ENCODE data around the gene TOR1AIP2. TPM values are rescaled to one million over a fixed set of nuclear protein-coding genes. Genes with fewer than 3 reads are reported as not detected.

TOR1AIP2 gene
- total and polyA plus RNA-seq, 2 of the 13 experiments (the other 11 are each of a cell fraction or from before 2014, with no cell fraction given): 35.2 to 65.8 TPM

DNA sequence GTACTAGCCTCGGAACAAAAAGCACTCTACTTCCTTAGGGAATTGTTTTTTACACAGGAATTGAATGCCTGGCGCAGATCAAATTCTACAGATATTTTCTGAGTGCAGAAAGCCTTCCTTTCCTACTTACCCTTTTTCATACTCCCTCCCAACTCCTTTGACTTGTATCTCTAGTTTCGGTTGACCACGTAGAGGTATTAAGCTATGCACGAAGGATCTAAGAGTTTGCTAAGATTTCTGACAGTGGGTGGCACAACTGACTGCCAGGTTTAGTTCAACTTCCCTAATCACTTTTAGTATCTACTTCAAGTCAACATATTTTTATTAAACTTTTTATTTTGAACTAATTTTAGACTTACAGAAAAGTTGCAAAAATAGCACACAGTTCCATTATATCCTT lies 5.0 kb downstream of the TOR1AIP2 start:
- Histone ChIP-seq H2AFZ (ENCODE audit: low read length) (no peak overlapping the region), H3K9me3 (ENCODE audit: low read length) (no peaks in the 10 kb centered on the region), H3K4me3 (replicated peaks in 1 of 3; ENCODE audit: insufficient read depth in 1 of 3, low read depth in 2 of 3, low read length in 3 of 3) (no peak overlapping the region), H3K79me2 (ENCODE audit: insufficient read depth, low read length) (peaks cover 88% of the 10 kb centered on the region), H4K20me1 (ENCODE audit: insufficient read depth, low read length) (peaks cover 83% of the 10 kb centered on the region), H3K36me3 (replicated peaks in 1 of 2; ENCODE audit: control insufficient read depth in 1 of 2, insufficient read depth in 2 of 2, low read length in 2 of 2) (peaks cover 3 to 32% of the 10 kb centered on the region in 2 experiments; a peak in 4 of 5 replicates), H3K4me1 (ENCODE audit: insufficient read depth, low read length) (peaks cover 59% of the 10 kb centered on the region), H3K4me2 (ENCODE audit: low read depth, low read length) (peak overlapping the region; percentile 67; the same call in 1 of the 2 replicates), H3K27me3 (ENCODE audit: control insufficient read depth in 1 of 2, insufficient read depth in 2 of 2, low read length in 2 of 2) (no peaks in the 10 kb centered on the region), H3K9ac (ENCODE audit: insufficient read depth, low read depth, low read length) (no peak overlapping the region), H3K27ac (ENCODE audit: extremely low read length, insufficient read depth, low read length) (no peak overlapping the region)
- no peak for TF ChIP-seq ZNF446 (CRISPR knock-in tag; IDR thresholded peaks at IDR 0.05)
- TF ChIP-seq, protein P1, sequence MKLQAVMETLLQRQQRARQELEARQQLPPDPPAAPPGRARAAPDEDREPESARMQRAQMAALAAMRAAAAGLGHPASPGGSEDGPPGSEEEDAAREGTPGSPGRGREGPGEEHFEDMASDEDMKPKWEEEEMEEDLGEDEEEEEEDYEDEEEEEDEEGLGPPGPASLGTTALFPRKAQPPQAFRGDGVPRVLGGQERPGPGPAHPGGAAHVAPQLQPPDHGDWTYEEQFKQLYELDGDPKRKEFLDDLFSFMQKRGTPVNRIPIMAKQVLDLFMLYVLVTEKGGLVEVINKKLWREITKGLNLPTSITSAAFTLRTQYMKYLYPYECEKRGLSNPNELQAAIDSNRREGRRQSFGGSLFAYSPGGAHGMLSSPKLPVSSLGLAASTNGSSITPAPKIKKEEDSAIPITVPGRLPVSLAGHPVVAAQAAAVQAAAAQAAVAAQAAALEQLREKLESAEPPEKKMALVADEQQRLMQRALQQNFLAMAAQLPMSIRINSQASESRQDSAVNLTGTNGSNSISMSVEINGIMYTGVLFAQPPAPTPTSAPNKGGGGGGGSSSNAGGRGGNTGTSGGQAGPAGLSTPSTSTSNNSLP (IDR thresholded peaks at IDR 0.05; ENCODE audit: low read depth, low read length): no peak
- no peak for TF ChIP-seq ZBTB7B (CRISPR knock-in tag; IDR thresholded peaks at IDR 0.05)
- TF ChIP-seq NFE2L2 (IDR thresholded peaks at IDR 0.05; ENCODE audit: low read length): no peak
- TF ChIP-seq POGK (CRISPR knock-in tag; conservative IDR thresholded peaks at IDR 0.05): no peak
- no peak for TF ChIP-seq HNF4A (CRISPR knock-in tag; IDR thresholded peaks at IDR 0.05)
- TF ChIP-seq TARDBP (CRISPR knock-in tag; IDR thresholded peaks at IDR 0.05): no peak
- no peak for TF ChIP-seq HDAC6 (IDR thresholded peaks at IDR 0.05; ENCODE audit: low read depth, low read length)
- no peak for TF ChIP-seq ZNF136 (CRISPR knock-in tag; IDR thresholded peaks at IDR 0.05; ENCODE audit: low read depth)
- TF ChIP-seq NR2F6 (IDR thresholded peaks at IDR 0.05): no peak
- TF ChIP-seq NR2F6 (CRISPR knock-in tag; IDR thresholded peaks at IDR 0.05): no peak
- TF ChIP-seq NFE2L1 (CRISPR knock-in tag; IDR thresholded peaks at IDR 0.05; ENCODE audit: borderline replicate concordance): no peak
- ATAC-seq (no peak), FAIRE-seq (no peak), DNase-seq (ENCODE audit: low spot score) (no peak)
- intact Hi-C loops (cut with micrococcal nuclease; ENCODE audit: unreplicated experiment): no loop called here
- in situ Hi-C loops (cut with HindIII; ENCODE audit: extremely low pct_ligation_motif_present, low pct_unique_long_range_greater_than_20kb): loop anchor here (10.0 kb wide), 1 partner anchor 292 kb away; no protein-coding TSS in a partner anchor
- BruUV-seq (replicated peaks): no TSS peak
- ChIA-PET CTCF (ENCODE audit: low intra/inter-chr PET ratio, low total read pairs) (no interaction called here), POLR2A (no interaction called here)
- 98% methylated on average over 5 of the region's 5 CpGs for WGBS (ENCODE audit: low lambda C conversion rate)

Data from HepG2 (cell line).